Measurements from ENCODE around the gene SCMH1. TPM values are rescaled to one million over a fixed set of nuclear protein-coding genes. Genes with fewer than 3 reads are reported as not detected.

The SCMH1 gene
- total RNA-seq, 1 donor from 2014 or later: 51.3 TPM

DNA sequence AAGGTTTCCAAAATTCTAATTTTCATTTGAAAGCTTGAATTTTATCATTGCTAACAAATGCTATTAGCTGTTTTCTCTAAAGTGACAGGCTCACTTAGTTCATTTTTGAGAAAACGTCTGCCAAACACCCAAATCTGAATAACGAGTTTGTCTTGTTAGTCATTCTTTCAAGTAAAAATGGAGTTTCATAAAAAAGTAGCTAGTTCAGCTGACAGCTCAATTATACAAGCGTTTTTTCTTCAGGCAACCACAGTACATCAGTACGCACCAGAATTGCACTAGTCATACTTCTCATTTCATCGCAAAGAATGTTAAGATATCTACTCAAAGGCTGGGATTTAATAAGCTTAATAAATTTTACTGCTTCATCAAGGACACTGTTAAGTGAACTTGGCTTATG is 148.3 kb downstream of the SCMH1 start:
- H3K27me3 Mint-ChIP-seq (ENCODE audit: unreplicated experiment): no peaks in the 10 kb centered on the region
- DNase-seq (ENCODE audit: low spot score): no peak
- no peaks in the 10 kb centered on the region for H3K9me3 Mint-ChIP-seq (ENCODE audit: unreplicated experiment)
- TF ChIP-seq, protein P1, sequence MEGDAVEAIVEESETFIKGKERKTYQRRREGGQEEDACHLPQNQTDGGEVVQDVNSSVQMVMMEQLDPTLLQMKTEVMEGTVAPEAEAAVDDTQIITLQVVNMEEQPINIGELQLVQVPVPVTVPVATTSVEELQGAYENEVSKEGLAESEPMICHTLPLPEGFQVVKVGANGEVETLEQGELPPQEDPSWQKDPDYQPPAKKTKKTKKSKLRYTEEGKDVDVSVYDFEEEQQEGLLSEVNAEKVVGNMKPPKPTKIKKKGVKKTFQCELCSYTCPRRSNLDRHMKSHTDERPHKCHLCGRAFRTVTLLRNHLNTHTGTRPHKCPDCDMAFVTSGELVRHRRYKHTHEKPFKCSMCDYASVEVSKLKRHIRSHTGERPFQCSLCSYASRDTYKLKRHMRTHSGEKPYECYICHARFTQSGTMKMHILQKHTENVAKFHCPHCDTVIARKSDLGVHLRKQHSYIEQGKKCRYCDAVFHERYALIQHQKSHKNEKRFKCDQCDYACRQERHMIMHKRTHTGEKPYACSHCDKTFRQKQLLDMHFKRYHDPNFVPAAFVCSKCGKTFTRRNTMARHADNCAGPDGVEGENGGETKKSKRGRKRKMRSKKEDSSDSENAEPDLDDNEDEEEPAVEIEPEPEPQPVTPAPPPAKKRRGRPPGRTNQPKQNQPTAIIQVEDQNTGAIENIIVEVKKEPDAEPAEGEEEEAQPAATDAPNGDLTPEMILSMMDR (IDR thresholded peaks at IDR 0.05; ENCODE audit: unreplicated experiment): no peak
- no peaks in the 10 kb centered on the region for H3K4me1 Mint-ChIP-seq (ENCODE audit: unreplicated experiment)
- H3K27ac Mint-ChIP-seq (ENCODE audit: unreplicated experiment): no peak overlapping the region
- H3K36me3 Mint-ChIP-seq (ENCODE audit: low read depth, unreplicated experiment): peaks cover 7% of the 10 kb centered on the region
- no peak overlapping the region for H3K4me3 Mint-ChIP-seq (ENCODE audit: unreplicated experiment)

DNA sequence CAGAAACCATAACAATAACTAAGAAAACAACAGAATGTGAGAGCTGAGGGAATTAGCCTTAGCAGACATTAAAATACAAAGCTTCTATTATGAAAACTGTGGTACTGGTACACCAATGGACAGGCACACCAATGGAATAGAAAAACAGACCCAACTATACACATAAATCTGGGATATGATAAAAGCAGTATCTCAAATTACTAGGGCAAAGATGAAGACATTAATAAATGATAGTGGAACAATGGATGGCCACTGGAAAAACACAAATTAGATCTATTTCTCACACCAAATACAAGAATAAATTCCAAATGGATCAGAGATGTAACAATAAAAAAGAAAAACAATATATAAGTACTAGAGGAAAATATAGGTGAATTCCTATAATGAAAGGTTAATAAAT is 155.2 kb downstream of the SCMH1 start:
- no peak for DNase-seq (ENCODE audit: low spot score)
- Mint-ChIP-seq H3K27me3 (ENCODE audit: unreplicated experiment) (no peaks in the 10 kb centered on the region), H3K36me3 (ENCODE audit: low read depth, unreplicated experiment) (peaks cover 7% of the 10 kb centered on the region), H3K4me1 (ENCODE audit: unreplicated experiment) (no peaks in the 10 kb centered on the region), H3K27ac (ENCODE audit: unreplicated experiment) (no peak overlapping the region), H3K4me3 (ENCODE audit: unreplicated experiment) (no peak overlapping the region), H3K9me3 (ENCODE audit: unreplicated experiment) (no peaks in the 10 kb centered on the region)
- TF ChIP-seq, protein P1 (IDR thresholded peaks at IDR 0.05; ENCODE audit: unreplicated experiment): no peak

DNA sequence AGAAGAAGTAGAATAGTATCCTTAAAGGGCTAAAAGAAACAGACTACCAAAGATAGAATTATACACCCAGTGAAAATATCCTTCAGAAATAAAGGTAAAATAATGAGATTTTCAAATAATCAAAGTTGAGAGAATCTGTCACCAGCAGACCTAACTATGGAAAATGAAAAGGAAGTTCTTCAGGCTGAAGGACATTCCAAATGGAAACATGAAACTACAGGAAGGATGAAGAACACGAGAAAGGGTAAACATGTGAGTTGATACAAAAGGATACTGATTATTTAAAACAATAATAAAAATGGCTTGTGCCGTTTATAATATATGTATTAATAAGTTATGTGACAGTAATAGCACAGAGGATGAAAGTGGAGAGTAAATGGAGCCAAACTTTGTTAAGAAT is 163.5 kb downstream of the SCMH1 start:
- DNase-seq (ENCODE audit: low spot score): no peak
- no peak overlapping the region for H3K4me3 Mint-ChIP-seq (ENCODE audit: unreplicated experiment)
- H3K27ac Mint-ChIP-seq (ENCODE audit: unreplicated experiment): no peak overlapping the region
- no peaks in the 10 kb centered on the region for H3K9me3 Mint-ChIP-seq (ENCODE audit: unreplicated experiment)
- no peaks in the 10 kb centered on the region for H3K27me3 Mint-ChIP-seq (ENCODE audit: unreplicated experiment)
- peaks cover 7% of the 10 kb centered on the region for H3K36me3 Mint-ChIP-seq (ENCODE audit: low read depth, unreplicated experiment)
- TF ChIP-seq, protein P1 (IDR thresholded peaks at IDR 0.05; ENCODE audit: unreplicated experiment): no peak
- peaks cover 9% of the 10 kb centered on the region for H3K4me1 Mint-ChIP-seq (ENCODE audit: unreplicated experiment)

DNA sequence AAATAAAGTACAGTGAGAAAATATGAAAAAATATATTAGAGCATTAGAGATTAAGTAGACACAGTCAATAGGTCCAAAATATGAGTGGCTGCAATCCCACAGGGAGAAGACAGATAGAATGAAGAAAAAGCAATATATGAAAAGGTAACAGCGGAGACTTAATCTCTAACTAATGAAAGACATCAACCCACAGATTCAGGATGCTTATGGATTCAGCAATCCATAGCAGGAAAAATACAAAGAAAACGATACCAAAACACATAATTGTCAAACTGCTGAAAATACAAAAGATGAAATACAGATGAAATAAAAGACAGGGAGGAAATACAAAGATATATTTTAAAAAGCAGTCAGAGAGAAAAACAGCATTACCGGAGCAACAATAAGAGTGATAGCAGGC is 163.9 kb downstream of the SCMH1 start:
- Mint-ChIP-seq H3K27me3 (ENCODE audit: unreplicated experiment) (no peaks in the 10 kb centered on the region), H3K27ac (ENCODE audit: unreplicated experiment) (no peak overlapping the region), H3K9me3 (ENCODE audit: unreplicated experiment) (no peaks in the 10 kb centered on the region), H3K4me1 (ENCODE audit: unreplicated experiment) (peaks cover 9% of the 10 kb centered on the region), H3K36me3 (ENCODE audit: low read depth, unreplicated experiment) (peaks cover 7% of the 10 kb centered on the region), H3K4me3 (ENCODE audit: unreplicated experiment) (no peak overlapping the region)
- no peak for DNase-seq (ENCODE audit: low spot score)
- TF ChIP-seq, protein P1 (IDR thresholded peaks at IDR 0.05; ENCODE audit: unreplicated experiment): no peak

DNA sequence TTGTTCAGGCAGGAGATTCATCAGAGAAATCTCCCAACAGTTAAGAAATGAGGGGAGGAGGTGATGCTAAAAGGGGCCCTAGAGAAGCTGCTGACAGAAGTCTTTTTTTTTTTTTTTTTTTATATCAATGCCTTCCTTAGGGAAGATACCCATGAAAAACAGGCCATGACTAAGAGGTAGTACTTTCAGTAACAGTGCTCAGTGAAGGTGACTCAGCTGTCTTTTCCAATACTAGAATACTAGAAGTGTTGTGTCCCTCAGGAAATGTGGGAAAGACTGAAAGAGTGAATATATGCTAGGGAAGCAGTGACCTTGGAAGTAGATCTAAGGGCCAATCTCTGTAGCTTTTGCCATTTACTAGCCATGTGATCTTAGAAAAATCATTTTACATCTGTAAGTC is 168.1 kb downstream of the SCMH1 start:
- H3K27ac Mint-ChIP-seq (ENCODE audit: unreplicated experiment): no peak overlapping the region
- H3K4me1 Mint-ChIP-seq (ENCODE audit: unreplicated experiment): peaks cover 9% of the 10 kb centered on the region
- TF ChIP-seq, protein P1 (IDR thresholded peaks at IDR 0.05; ENCODE audit: unreplicated experiment): no peak
- H3K9me3 Mint-ChIP-seq (ENCODE audit: unreplicated experiment): no peaks in the 10 kb centered on the region
- DNase-seq (ENCODE audit: low spot score): no peak
- no peaks in the 10 kb centered on the region for H3K27me3 Mint-ChIP-seq (ENCODE audit: unreplicated experiment)
- no peak overlapping the region for H3K4me3 Mint-ChIP-seq (ENCODE audit: unreplicated experiment)
- H3K36me3 Mint-ChIP-seq (ENCODE audit: low read depth, unreplicated experiment): peaks cover 12% of the 10 kb centered on the region

All from endothelial cell (in vitro differentiated cells).